PC-3 (cell line): ENCODE results near the gene SRRM5.

Experiments used
- EZH2 ChIP-seq: fragments of 300-600 bp; sonication (generic); IDR thresholded peaks from one replicate; pipeline ENCODE4 v1.6.1; 2017; ENCODE audit warnings: antibody characterized with exemption, mild to moderate bottlenecking, low read length; ENCODE audit not compliant: unreplicated experiment
- EZH2phosphoT487 ChIP-seq: fragments of 300-600 bp; sonication (generic); IDR thresholded peaks from 2 replicates; pipeline ENCODE4 v1.6.1; 2018; ENCODE audit warnings: mild to moderate bottlenecking, antibody characterized with exemption, low read length, borderline replicate concordance
- TF ChIP-seq, protein P1 (sequence below): fragments of 300-600 bp; sonication (generic); conservative IDR thresholded peaks from 2 replicates; pipeline ENCODE4 v1.5.1; 2017; ENCODE audit warnings: antibody characterized with exemption, low read depth, mild to moderate bottlenecking, low read length

DNA sequence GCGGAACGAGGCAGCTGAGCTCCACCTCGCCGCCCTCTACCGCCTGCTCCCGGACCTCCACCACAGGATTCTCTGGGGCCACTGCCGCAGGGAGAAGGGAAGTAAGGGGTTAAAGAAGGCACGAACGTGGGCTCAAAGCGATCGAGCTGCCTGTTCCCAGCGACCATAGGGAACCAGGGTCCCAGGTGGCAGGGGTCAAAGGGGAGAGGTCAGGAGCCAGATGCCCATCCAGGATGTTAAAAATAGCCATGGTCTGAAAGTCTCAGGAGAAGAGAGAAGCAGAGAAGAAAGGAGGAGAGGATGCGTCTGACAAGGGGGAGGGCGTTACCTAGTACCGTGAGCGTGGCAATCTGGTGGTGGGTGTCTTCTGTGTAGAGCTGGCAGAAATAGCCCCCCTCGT is 14.9 kb downstream of the SRRM5 start:
- TF ChIP-seq, protein P1, sequence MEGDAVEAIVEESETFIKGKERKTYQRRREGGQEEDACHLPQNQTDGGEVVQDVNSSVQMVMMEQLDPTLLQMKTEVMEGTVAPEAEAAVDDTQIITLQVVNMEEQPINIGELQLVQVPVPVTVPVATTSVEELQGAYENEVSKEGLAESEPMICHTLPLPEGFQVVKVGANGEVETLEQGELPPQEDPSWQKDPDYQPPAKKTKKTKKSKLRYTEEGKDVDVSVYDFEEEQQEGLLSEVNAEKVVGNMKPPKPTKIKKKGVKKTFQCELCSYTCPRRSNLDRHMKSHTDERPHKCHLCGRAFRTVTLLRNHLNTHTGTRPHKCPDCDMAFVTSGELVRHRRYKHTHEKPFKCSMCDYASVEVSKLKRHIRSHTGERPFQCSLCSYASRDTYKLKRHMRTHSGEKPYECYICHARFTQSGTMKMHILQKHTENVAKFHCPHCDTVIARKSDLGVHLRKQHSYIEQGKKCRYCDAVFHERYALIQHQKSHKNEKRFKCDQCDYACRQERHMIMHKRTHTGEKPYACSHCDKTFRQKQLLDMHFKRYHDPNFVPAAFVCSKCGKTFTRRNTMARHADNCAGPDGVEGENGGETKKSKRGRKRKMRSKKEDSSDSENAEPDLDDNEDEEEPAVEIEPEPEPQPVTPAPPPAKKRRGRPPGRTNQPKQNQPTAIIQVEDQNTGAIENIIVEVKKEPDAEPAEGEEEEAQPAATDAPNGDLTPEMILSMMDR = no peak
- no peak for TF ChIP-seq EZH2
- TF ChIP-seq EZH2phosphoT487 = no peak
